Testis (tissue), 2 donors: ENCODE measurements around the gene IFNL4.

Source experiments
- POLR2A ChIP-seq: fragments of 450-650 bp; IDR thresholded peaks from one replicate; pipeline ENCODE4 v1.6.1; 2017; ENCODE audit warnings: antibody characterized with exemption, mild to moderate bottlenecking, moderate library complexity
- TF ChIP-seq, protein P1 (sequence below), 3 experiments: fragments of 450-650 bp in 2 of 3; fragments of 200-600 bp in 1 of 3; sonication (generic) in 1 of 3; IDR thresholded peaks; one replicate each; pipeline ENCODE4 v1.5.1; 2016 to 2019; ENCODE audit warnings: antibody characterized with exemption in 3 of 3, mild to moderate bottlenecking in 2 of 3, moderate library complexity in 1 of 3

DNA sequence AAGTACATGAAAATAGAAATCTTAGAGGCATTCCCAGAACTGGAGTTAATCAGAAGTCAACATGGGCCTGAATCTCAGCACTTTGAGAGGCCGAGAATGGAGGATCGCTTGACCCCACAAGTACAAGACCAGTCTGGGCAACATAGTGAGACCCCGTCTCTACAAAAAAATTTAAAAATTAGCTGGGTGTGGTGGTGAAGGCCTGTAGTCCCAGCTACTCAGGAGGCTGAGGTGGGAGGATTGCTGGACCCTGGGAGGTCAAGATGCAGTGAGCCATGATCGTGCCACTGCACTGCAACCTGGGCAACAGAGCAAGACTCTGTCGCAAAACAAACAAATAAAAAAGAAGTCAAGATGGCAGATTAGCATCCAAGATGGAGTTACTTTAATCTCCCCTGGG lies 28.1 kb upstream of the IFNL4 start:
- TF ChIP-seq, protein P1, sequence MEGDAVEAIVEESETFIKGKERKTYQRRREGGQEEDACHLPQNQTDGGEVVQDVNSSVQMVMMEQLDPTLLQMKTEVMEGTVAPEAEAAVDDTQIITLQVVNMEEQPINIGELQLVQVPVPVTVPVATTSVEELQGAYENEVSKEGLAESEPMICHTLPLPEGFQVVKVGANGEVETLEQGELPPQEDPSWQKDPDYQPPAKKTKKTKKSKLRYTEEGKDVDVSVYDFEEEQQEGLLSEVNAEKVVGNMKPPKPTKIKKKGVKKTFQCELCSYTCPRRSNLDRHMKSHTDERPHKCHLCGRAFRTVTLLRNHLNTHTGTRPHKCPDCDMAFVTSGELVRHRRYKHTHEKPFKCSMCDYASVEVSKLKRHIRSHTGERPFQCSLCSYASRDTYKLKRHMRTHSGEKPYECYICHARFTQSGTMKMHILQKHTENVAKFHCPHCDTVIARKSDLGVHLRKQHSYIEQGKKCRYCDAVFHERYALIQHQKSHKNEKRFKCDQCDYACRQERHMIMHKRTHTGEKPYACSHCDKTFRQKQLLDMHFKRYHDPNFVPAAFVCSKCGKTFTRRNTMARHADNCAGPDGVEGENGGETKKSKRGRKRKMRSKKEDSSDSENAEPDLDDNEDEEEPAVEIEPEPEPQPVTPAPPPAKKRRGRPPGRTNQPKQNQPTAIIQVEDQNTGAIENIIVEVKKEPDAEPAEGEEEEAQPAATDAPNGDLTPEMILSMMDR (IDR thresholded peaks at IDR 0.05) = no peak
- TF ChIP-seq POLR2A = no peak
